HG03521 (cell line): ENCODE measurements around the gene GPR135.

ENCODE experiments used
- ATAC-seq: cut with Tn5 transposase; IDR thresholded peaks from one replicate; pipeline ENCODE4 v1.9.1; 2021; ENCODE audit warnings: mild to moderate bottlenecking, moderate library complexity; ENCODE audit not compliant: unreplicated experiment

The GPR135 gene, protein sequence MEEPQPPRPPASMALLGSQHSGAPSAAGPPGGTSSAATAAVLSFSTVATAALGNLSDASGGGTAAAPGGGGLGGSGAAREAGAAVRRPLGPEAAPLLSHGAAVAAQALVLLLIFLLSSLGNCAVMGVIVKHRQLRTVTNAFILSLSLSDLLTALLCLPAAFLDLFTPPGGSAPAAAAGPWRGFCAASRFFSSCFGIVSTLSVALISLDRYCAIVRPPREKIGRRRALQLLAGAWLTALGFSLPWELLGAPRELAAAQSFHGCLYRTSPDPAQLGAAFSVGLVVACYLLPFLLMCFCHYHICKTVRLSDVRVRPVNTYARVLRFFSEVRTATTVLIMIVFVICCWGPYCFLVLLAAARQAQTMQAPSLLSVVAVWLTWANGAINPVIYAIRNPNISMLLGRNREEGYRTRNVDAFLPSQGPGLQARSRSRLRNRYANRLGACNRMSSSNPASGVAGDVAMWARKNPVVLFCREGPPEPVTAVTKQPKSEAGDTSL

DNA sequence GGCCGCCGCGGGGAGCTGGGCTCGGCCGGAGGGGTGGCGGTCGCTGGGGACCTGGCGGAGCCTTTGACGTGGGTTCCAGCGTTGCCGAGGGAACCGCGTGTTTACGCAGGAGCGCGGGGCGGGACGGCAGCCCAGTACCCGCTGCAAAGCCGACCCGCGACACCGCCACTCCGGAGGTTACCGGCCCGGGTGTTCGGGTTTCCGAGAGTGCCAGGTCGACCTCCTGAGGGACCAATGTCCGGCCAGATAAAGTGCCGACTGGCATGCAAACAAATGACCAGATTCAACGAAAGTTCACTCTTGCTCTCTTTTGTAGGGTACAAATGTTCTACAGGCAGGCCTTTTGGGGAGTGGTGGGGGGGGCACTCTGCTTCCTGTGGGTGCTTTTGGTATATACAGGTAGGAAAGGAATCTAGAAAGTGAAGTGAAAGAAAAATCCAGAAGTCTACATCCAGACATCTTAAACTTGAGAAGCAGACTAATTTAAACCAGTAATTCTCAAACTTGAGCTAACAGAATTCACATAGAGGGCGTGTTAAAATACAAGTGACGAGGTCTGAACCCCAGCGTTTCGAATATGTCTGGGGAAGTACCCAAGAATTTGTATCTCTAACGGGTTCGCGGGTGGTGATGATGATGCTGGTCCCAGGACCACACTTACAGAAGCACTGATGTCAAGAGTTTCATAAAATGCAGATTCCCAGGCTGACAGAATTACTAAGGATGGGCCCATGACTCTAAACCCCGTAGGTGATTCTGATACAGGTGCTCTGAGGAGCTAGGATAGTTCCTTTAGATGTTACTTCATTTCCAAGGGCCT lies at the start of gene GPR135:
Gene GPR135 (minus strand): TSS at position 65 of the 820 bp plus-strand sequence. CDS start 154 bp downstream, outside the sequence.
- peak; percentile 28 for ATAC-seq

DNA sequence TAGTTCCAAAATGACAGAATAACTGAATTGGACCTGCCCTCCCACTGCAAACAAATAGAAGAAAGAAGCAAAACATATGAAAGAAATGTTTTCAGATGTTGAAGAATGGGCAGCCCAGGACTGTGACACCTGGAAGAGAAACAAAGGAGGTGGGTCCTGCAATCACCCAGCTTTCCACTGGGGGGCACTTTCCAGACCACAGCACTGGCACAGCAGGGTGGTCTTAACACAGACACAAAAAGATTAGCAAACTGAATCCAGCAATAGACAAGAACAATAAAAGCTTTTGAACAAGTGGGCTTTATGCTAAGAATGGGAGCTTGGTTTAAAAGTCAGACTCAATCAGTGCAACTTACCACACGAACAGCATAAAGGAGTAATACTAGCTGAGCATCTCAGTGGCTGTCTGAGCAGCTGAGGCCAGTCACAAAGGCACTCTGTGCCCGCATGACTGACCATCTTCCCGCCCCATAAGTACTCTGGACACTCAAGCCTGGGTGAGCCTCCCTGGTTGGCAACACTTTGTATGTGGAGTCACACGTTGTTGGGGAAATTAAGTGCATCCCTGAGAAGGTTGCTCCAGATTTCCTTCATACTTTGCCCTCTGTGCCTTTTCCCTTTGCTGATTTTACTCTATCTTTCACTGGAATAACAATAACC lies 46.9 kb upstream of the GPR135 start:
- ATAC-seq = no peak

DNA sequence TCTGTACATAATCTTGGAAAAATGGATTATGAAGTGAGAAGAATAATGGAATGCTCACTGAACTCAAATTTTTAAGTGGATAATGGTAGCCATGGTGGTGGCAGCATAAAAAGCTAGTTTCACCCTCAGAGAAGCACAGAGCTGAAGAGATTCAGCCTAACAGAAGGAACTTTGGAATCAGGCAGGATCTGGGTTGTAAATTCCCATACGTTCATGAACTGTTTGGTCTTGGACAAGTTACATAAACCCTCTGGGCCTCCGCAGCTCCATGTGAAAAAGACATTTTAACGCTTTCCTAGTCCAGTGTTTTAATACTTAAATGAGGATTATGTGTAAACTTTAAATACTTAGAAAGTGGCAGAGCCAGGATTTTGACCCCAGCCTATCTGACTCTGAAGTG lies 45.8 kb upstream of the GPR135 start:
- no peak for ATAC-seq

DNA sequence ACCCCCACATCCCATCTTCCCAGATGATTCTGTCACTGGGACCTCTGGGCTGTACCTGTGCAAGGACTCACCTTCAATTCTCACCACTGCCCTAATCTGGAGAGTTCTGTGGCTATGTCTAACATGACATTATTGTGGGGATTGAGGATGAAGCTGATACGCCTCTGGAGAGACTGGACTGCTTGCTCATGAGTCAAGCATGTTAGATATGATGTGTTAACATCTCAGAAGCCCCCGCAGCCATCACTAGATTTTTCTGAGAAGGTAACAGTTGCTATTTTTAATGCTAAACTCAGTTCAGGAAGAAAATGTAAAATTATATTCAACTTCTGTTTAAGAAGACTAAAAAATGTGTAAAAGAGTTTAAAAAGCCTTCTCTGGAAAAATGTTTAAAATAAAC lies 44.8 kb upstream of the GPR135 start:
- ATAC-seq = no peak

DNA sequence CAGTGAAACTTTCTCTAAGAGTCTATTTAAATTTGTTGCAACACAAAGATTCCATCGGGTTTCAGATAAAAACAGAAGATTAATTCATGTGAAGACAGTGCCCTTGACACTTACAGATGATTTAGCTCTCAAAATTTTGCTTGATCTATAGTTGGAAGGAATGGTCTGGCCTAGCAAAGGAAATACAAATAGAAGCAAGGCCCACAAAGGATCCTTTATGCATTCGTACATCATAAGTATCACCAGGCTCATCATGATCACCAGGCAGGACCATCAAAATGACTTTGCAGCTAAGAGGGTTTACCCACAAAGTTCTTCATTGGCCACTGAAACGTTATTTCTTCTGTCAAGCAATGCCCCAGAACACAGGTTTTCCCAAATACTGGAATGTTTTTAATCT lies 43.9 kb upstream of the GPR135 start:
- ATAC-seq = no peak

DNA sequence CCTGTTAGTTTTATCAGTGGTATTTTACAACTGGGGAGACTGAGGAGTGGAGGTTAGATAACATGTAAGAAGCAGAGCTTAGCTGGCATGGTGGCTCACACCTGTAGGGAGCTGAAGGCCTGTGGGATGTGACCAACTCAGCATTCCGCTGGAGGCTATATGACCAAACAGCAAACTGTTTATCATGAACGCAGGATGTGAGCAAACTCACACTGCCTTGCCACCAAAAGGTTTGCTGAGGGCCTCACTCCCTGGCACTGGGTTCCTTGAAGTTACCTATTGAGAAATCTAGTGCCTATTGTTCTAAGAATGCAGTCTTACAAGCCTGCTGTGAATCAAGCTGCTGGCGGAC lies 42.5 kb upstream of the GPR135 start:
- ATAC-seq = no peak

DNA sequence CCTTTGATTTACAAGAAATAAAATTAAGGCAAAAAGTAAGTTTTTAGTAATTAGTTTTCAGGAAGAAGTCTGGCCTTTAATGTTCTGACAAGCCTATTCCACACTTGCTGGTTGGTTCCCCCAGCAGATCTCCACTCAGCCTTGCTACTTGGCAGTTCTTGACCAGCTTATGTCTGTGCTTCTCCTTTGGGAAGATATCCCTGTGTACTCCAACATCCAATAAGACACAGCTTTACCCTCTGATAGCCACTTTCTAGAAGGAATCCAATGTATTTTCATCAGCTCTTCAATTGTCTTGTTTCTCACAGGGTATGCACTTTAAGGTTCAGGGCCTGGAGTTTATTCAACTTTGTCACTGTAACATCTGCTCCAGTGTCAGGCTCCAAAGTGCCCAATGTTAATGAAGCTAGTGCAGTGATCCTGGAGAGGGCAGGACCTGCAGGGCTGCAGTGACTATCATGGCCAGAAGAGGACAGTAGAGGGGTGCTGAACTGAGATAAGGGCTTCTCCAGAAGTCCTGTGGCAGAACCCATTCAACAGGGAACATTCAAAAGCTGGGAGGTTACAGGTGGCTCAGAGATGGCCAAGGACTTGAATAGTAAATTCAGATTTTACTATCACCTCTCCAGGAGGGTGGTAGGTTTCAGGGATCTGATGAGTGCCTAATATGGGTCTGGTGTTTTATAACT lies 42.0 kb upstream of the GPR135 start:
- peak; percentile 77 for ATAC-seq

DNA sequence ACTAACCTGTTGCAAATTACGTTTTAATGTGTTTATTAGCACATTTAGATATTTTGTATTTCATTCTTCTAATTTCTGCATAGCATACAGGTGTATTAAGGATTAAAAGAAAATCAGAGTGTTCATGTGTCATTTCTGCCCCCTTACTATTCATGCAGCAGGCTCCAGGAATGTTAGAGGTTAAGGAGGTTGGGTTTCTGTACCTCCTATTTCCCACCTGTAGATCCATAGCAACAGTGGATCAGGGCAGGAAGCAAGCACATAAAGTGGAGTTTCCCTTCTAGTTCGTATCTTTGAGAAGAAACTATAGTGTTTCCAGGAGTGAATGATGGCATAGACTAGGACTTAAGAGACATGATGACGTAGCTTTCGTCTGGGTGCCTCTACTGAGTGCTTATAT lies 38.1 kb upstream of the GPR135 start:
- ATAC-seq = no peak

DNA sequence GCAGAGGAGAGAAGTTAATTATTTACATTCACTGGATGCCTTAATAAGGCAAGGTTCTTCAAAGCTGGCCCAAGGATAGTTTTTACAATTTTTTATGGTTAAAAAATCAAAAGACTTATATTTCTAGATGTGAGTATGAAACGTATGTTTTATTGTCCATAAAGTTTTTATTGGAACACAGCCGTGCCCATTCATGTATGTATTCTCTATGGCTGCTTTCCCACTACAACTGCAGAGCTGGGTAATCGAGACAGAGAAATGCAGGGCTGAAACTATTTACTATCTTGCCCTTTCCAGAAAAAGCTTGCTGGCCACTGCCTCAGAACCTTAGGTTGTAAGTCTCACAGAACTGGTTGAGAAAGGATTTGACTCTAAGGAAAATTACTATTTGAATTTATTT lies 35.6 kb upstream of the GPR135 start:
- ATAC-seq = no peak

DNA sequence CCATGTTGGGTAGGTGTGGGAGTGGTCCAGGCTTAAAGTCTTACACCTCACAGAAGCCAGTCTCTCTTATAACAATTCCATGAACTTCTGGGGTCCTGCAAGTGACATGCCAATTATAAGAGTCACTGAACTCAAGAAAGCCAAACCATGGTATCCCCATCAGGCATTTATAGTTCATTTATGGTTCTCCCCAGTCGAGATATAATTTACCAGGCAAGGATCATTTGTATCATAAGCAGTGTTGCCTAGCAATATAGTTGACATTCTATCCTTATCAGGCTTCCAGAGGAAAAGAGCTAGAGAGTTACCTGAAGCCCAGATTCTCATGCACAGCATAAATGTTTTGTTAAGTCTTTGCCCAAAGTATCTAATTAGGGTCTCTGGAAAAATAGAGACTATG lies 27.2 kb upstream of the GPR135 start:
- ATAC-seq = no peak

DNA sequence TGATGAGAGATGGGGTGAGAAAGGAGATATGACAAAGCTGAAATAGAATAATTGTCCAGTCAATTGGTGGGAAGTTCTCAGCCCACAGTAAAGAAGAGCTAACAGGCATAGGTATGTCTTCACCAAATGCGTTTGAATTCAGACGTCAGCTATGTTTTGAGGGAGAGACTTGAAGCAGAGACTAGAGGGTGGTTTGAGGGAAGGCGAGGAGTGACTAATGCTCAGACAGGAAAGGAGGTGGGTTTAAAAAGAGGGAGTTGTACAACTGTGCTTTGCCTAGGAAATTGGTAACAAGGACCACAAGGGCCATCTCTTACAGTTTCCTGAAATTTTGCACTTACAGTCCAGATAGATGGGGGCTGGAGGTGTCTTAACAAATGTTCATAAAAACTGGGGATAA lies 25.6 kb upstream of the GPR135 start:
- no peak for ATAC-seq

DNA sequence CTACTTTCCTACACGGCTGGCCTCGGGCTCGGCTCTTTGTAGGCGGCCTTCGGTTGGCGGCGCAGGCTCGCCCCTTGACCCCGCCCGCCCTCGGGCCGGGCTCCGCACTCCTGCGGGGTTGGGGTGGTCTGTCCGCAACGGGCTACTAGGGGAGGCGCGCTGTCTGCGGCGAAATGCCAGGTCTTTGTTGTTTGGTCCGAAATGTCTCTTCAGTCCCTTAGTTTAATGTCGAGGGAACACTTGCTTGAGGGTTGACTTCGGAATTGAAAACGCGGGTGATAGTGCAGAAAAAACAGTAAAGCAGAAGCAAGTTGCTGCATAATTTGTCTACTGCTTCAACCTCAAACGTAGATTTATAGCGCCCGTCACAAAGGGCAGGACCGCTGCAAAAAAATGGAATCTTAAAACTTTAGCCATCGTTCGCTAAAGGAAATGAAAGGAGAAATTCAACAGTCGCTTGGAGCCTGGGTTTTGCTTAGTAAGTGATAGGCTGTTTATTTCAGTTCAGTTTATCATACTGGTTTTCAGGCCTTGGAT lies 19.5 kb upstream of the GPR135 start:
- peak; percentile 38 for ATAC-seq

DNA sequence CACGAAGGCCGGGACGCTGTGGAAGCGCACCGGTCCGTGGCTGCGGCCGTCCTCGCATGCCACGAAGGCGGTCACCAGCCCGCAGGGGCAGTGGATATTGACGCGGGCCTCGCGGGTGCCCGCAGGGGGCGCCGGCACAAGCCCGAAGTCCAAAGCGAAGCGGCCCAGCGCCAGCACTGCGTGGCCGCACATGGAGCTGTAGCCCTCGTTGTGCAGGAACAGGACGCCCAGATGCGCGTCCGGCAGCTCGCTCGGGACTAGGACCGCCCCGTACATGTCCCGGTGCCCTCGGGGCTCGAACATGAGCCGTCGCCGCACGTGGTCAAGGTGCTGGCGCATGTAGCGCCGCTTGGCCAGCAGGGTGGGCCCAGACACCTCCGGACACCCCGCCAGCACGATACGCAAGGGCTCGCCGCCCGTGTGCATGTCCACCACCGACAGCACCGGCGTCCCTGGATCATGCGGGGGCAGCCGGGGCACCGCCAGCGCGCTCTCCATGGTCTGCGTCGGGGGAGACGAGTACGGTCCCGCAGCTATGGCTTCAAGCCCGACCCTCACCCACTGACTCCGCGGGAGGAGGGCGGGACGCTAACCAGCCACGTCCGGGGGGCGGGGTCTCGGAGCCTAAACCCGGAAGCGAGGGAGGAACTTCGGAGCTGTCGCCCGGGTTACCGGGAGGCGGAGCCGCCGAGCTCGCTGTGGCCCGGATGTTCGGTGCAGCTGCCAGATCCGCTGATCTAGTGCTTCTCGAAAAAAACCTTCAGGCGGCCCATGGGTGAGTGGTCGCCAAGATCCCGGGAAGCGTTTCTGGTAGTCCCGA lies 18.8 kb upstream of the GPR135 start, which contains the start of the genes JKAMP and L3HYPDH:
Gene JKAMP (plus strand): TSS at position 699 of the 820 bp plus-strand sequence. CDS start 73 bp downstream, at position 772.
Gene L3HYPDH (minus strand): TSS at position 590 of the 820 bp plus-strand sequence. CDS start 92 bp downstream, at position 498.
- ATAC-seq = peak; percentile 83

DNA sequence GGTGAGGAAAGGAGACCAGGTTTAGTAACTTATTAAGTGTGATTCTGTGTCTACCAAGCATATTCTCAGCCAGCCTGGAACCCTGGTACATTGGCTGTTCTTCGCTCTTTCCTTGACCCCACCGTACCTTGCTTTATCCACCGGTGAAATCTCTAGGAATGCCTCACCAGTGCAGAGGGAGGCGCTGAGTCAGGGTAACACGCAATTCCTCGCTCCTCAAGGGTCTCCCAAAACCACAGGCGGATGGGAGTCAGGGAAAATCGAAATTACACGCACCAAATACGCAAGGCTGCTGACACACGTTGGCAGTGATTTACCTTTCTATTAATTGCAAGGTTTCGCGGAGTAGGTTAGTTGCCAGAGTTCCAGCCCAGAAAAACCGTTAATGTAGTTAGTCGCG lies 18.2 kb upstream of the GPR135 start:
- no peak for ATAC-seq

DNA sequence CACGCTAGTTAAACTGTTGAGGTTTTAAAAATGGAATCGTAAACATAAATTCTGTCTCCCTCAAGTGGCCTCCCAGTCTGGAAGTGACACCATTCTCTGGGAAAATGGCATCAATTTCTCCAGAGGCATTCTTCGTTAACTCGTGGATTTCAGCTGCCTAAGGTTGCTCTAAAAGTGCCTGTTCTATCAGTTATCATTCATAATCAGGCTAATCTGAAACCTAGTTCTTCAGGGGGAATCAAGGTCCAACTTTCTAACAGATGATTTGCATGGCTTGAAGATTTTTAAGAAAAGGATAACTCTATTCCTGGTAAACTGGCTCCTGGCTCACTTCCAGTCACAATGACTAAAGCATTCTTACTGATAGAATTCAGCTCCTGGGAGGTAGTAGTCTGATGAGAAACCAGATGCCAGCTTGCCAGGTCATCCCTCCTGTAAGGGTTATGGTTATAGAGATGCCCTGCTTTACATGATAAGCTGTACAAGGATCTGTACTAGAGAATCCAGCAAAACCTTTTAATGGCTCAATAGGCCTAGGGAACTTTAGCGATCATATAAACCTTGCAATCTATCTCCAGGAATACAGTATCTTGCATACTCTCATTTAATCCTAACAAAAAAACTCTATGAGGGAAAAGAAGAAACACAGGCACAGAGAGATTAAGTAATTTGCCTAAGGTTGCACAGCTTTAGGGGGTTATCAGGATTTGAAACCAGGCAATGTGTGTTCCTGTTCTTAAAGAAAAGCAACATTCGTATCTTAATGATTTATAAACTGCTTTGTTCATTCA lies 17.6 kb upstream of the GPR135 start:
- ATAC-seq = no peak

DNA sequence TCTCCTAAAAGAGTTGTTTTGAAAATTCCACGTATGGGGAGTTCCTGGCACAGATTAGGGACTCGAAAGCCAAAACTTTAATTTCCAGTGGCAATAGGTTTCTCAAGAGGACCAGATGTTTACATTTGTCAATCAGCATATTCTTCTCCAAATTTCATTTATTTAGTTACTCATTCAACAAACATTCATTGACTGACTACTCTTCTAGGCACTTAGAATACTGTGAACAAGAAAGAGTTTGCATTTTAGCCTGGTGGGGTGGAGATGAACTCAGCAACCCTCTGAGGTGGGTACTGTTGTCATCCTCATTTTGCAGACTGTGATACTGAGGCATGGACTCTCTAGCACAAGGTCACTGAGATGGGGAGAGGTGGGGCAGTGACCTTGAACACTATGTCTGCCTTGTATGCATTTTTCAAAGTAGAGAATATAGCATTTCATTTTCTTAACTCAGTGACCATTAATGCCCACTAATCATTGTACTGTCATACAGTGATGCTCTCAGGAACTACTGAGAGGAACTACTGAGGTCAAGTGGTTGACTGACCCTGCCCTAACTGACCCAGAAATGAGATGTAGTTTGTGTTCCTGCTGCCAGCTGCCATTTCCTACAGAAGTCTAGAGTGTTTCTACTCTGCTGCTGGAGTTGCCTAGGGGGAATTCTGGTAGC lies 16.8 kb upstream of the GPR135 start:
- ATAC-seq = no peak

DNA sequence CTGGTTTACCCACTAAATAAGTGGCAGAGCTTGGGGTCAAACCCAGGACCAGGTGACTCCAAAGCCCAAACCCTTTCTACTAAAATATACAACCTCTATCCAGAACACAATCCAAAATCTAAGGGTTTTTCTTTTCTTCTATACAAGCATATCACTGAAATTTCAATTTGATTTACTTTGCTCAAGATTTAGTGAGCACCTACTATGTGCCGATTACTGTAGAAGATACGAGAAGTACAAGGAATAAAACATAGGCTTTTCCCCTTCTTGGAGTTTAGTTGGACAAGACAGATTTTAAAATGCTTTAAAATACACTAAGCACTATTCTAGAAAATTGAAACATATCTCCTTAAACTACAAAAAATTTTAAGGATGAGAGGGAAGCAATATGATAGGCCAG lies 16.2 kb upstream of the GPR135 start:
- ATAC-seq = no peak

DNA sequence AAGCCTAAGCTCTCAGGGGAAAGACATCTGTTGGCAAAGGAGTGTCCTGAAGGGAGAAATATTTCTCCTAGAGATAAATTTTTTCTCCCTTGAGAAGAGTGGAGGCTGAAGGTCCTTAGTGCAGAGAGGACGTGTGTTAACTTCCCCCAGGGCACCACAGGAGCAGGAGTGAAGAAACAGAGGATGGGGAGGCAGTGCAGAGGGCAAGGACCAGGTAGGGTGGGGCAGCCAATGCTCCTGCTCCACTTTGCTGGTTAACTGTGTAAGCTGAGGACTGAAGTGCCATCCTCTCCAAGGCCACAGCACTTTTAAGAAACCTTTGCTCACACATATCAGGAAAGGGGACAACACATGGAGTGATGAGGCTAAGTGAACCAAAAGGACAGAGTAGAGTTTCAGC lies 15.0 kb upstream of the GPR135 start:
- no peak for ATAC-seq
